ENCODE data around the gene NHERF1. TPM values are rescaled to one million over a fixed set of nuclear protein-coding genes. Genes with fewer than 3 reads are reported as not detected.

NHERF1 gene
- total and polyA plus RNA-seq, 2 of the 13 experiments (the other 11 are each of a cell fraction or from before 2014, with no cell fraction given), result 169 to 269 TPM

DNA sequence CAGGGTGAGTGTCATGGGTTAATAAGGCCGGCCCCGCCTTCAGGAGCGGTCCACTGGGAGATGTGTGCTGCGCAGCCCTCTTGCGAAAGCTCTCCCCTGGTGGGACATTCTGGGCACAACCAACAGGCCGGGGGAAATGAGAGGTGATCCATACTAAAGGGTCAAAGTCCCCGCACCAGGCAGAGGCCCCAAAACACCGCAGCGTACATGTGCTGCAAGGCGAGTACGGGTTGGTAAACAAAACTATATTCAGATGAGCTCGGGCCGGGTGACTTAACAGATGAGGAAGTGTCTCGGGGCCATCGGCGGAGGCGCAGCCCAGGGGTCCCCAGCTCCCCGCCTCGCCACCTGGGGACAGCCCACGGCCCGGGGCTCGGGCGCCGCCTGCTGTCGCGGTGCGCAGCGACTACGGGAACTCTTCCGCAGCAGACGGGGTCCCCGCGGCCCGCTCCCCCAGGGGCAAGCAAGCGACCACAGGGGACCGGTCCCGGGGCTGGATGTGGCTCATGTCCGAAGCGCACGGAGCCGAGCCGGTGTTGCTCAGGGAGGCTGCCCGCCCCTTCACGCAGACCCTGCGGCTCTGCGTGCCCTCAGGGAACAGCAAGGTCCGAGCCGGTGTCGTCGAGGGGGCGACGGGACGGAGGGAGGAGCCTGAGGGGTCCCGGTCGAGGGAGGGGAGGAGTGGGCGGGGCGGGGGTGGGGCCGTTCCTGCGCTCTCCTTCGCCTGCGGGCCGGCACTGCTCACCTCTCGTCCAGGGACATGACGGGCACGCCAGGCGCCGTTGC is 11.7 kb upstream of the NHERF1 start, which contains the start of gene RAB37 (continued):
- TF ChIP-seq, protein P1, sequence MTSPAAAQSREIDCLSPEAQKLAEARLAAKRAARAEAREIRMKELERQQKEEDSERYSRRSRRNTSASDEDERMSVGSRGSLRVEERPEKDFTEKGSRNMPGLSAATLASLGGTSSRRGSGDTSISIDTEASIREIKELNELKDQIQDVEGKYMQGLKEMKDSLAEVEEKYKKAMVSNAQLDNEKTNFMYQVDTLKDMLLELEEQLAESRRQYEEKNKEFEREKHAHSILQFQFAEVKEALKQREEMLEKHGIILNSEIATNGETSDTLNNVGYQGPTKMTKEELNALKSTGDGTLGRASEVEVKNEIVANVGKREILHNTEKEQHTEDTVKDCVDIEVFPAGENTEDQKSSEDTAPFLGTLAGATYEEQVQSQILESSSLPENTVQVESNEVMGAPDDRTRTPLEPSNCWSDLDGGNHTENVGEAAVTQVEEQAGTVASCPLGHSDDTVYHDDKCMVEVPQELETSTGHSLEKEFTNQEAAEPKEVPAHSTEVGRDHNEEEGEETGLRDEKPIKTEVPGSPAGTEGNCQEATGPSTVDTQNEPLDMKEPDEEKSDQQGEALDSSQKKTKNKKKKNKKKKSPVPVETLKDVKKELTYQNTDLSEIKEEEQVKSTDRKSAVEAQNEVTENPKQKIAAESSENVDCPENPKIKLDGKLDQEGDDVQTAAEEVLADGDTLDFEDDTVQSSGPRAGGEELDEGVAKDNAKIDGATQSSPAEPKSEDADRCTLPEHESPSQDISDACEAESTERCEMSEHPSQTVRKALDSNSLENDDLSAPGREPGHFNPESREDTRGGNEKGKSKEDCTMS (CRISPR knock-in tag; conservative IDR thresholded peaks at IDR 0.05), result no peak
- TF ChIP-seq AGO1 (IDR thresholded peaks at IDR 0.05; ENCODE audit: low read depth, low read length, poor library complexity, severe bottlenecking) (no peak), CBX2 (IDR thresholded peaks at IDR 0.05; ENCODE audit: low read depth, low read length) (no peak), CBX2 (CRISPR knock-in tag; IDR thresholded peaks at IDR 0.05; ENCODE audit: low read depth) (no peak), ZNF207 (IDR thresholded peaks at IDR 0.05; ENCODE audit: borderline replicate concordance) (no peak), NKX3-1 (CRISPR knock-in tag; IDR thresholded peaks at IDR 0.05) (no peak), FOXC1 (CRISPR knock-in tag; IDR thresholded peaks at IDR 0.05; ENCODE audit: borderline replicate concordance) (peak; percentile 75; the same call in 1 of the 2 replicates), ZNF790 (CRISPR knock-in tag; IDR thresholded peaks at IDR 0.05; ENCODE audit: borderline replicate concordance) (peak; percentile 63; the same call in 1 of the 2 replicates)
- TF ChIP-seq, protein P2, sequence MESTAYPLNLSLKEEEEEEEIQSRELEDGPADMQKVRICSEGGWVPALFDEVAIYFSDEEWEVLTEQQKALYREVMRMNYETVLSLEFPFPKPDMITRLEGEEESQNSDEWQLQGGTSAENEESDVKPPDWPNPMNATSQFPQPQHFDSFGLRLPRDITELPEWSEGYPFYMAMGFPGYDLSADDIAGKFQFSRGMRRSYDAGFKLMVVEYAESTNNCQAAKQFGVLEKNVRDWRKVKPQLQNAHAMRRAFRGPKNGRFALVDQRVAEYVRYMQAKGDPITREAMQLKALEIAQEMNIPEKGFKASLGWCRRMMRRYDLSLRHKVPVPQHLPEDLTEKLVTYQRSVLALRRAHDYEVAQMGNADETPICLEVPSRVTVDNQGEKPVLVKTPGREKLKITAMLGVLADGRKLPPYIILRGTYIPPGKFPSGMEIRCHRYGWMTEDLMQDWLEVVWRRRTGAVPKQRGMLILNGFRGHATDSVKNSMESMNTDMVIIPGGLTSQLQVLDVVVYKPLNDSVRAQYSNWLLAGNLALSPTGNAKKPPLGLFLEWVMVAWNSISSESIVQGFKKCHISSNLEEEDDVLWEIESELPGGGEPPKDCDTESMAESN (CRISPR knock-in tag; conservative IDR thresholded peaks at IDR 0.05), result peak; percentile 65
- TF ChIP-seq, protein P3, sequence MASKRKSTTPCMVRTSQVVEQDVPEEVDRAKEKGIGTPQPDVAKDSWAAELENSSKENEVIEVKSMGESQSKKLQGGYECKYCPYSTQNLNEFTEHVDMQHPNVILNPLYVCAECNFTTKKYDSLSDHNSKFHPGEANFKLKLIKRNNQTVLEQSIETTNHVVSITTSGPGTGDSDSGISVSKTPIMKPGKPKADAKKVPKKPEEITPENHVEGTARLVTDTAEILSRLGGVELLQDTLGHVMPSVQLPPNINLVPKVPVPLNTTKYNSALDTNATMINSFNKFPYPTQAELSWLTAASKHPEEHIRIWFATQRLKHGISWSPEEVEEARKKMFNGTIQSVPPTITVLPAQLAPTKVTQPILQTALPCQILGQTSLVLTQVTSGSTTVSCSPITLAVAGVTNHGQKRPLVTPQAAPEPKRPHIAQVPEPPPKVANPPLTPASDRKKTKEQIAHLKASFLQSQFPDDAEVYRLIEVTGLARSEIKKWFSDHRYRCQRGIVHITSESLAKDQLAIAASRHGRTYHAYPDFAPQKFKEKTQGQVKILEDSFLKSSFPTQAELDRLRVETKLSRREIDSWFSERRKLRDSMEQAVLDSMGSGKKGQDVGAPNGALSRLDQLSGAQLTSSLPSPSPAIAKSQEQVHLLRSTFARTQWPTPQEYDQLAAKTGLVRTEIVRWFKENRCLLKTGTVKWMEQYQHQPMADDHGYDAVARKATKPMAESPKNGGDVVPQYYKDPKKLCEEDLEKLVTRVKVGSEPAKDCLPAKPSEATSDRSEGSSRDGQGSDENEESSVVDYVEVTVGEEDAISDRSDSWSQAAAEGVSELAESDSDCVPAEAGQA (IDR thresholded peaks at IDR 0.05; ENCODE audit: low read depth), result 0 out of 2 replicates have a peak, but pooled peaks have one; percentile 5
- TF ChIP-seq, protein P3 (CRISPR knock-in tag; IDR thresholded peaks at IDR 0.05; ENCODE audit: borderline replicate concordance), result no peak
- TF ChIP-seq, protein P4, sequence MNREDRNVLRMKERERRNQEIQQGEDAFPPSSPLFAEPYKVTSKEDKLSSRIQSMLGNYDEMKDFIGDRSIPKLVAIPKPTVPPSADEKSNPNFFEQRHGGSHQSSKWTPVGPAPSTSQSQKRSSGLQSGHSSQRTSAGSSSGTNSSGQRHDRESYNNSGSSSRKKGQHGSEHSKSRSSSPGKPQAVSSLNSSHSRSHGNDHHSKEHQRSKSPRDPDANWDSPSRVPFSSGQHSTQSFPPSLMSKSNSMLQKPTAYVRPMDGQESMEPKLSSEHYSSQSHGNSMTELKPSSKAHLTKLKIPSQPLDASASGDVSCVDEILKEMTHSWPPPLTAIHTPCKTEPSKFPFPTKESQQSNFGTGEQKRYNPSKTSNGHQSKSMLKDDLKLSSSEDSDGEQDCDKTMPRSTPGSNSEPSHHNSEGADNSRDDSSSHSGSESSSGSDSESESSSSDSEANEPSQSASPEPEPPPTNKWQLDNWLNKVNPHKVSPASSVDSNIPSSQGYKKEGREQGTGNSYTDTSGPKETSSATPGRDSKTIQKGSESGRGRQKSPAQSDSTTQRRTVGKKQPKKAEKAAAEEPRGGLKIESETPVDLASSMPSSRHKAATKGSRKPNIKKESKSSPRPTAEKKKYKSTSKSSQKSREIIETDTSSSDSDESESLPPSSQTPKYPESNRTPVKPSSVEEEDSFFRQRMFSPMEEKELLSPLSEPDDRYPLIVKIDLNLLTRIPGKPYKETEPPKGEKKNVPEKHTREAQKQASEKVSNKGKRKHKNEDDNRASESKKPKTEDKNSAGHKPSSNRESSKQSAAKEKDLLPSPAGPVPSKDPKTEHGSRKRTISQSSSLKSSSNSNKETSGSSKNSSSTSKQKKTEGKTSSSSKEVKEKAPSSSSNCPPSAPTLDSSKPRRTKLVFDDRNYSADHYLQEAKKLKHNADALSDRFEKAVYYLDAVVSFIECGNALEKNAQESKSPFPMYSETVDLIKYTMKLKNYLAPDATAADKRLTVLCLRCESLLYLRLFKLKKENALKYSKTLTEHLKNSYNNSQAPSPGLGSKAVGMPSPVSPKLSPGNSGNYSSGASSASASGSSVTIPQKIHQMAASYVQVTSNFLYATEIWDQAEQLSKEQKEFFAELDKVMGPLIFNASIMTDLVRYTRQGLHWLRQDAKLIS (CRISPR knock-in tag; IDR thresholded peaks at IDR 0.05), result no peak
